ENCODE measurements around the gene FOXN4.

FOXN4 gene

DNA sequence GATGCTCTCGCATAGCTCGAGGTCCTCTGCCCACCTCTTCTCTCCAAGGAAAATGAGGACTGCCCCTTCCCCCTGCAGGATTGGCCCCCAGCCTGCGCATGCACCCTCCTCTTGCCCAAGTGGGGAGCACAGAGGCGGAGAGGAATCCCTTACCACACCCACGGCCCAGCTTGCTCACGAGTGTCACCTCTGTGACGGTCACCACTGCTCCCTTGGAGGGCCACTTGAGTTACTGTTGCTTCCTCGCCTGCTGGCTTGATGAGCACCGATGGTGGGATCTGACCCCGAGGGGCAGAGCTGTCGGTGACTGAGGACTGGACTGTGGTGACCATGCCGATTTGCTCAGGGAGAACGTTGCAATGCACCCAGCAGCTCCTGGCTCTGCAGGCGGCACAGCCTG is 41.7 kb downstream of the FOXN4 start:
- Mint-ChIP-seq H3K27me3 (no peaks in the 10 kb centered on the region), H3K4me1 (no peaks in the 10 kb centered on the region), H3K36me3 (peaks cover 12% of the 10 kb centered on the region), H3K27ac (no peak overlapping the region), H3K9me3 (peaks cover 11% of the 10 kb centered on the region), H3K4me3 (no peak overlapping the region)
- no peak for DNase-seq (ENCODE audit: low spot score in 2 of 2)
- ATAC-seq (ENCODE audit: low read depth), result no peak

DNA sequence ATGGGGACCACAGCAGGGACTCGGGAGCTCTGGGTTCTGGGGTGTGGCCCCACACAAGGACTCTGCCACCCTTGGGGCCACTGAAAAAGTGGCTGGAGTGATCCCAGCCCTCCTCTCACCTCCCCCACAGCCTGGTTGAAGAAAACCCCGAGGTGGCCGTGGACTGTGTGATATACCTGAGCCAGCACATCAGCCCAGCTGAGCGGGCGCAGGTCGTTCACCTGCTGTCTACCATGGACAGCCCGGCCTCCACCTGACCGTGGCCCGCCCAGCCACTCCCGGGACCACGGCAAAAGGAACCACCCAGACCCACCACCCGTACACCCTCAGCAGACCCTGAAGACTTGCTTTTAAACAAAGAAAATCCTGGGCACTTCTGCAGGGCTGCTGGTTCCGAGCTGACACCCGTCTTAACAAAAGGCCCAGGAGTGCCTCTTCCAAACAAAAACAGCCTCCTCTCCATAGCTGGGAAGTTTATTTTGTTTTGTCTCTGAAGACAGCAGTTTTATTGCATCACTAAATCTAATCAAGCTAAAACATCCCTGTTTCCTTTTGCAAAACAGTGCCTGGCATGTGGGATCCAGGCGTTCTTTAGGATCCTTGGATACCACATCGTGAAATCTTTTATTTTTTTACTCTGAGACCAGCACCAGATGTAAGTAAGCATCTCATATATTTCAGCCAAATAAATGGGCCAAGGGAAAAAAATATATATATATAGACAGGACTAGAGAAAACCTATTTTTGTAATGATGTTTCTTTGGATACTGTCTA is 42.8 kb downstream of the FOXN4 start:
- Mint-ChIP-seq H3K9me3 (peaks cover 11% of the 10 kb centered on the region), H3K27ac (no peak overlapping the region), H3K4me3 (no peak overlapping the region), H3K27me3 (no peaks in the 10 kb centered on the region), H3K4me1 (no peaks in the 10 kb centered on the region), H3K36me3 (peaks cover 16% of the 10 kb centered on the region)
- DNase-seq (ENCODE audit: low spot score in 2 of 2) (no peak), ATAC-seq (ENCODE audit: low read depth) (no peak)

DNA sequence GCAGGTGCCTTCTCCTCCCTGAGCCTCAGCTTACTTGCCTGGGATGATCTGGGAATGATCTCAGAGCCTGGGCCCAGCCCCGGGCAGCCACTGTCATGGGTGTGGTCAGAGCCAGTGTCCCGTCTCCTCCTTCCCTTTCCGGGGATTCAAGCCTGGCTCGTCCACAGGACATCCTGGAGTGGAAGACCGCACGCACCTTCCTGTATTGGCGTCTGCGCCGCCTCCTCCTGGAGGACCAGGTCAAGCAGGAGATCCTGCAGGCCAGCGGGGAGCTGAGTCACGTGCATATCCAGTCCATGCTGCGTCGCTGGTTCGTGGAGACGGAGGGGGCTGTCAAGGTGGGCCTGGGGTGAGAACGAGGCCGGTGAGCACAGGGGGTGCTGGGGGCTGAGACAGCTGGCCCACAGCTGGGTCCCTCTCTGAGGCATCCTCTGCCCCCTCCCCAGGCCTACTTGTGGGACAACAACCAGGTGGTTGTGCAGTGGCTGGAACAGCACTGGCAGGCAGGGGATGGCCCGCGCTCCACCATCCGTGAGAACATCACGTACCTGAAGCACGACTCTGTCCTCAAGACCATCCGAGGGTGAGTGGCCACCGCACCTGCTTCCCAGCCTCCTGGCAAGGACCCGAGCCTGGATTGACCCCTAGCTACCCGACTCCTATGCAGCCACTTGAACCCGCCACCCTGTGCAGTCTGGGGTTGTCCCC is 44.0 kb downstream of the FOXN4 start:
- peaks cover 14% of the 10 kb centered on the region for H3K36me3 Mint-ChIP-seq
- H3K9me3 Mint-ChIP-seq, result peaks cover 5% of the 10 kb centered on the region
- no peak for DNase-seq (ENCODE audit: low spot score in 2 of 2)
- no peaks in the 10 kb centered on the region for H3K27me3 Mint-ChIP-seq
- no peak overlapping the region for H3K4me3 Mint-ChIP-seq
- ATAC-seq (ENCODE audit: low read depth), result no peak
- no peak overlapping the region for H3K27ac Mint-ChIP-seq
- no peaks in the 10 kb centered on the region for H3K4me1 Mint-ChIP-seq

DNA sequence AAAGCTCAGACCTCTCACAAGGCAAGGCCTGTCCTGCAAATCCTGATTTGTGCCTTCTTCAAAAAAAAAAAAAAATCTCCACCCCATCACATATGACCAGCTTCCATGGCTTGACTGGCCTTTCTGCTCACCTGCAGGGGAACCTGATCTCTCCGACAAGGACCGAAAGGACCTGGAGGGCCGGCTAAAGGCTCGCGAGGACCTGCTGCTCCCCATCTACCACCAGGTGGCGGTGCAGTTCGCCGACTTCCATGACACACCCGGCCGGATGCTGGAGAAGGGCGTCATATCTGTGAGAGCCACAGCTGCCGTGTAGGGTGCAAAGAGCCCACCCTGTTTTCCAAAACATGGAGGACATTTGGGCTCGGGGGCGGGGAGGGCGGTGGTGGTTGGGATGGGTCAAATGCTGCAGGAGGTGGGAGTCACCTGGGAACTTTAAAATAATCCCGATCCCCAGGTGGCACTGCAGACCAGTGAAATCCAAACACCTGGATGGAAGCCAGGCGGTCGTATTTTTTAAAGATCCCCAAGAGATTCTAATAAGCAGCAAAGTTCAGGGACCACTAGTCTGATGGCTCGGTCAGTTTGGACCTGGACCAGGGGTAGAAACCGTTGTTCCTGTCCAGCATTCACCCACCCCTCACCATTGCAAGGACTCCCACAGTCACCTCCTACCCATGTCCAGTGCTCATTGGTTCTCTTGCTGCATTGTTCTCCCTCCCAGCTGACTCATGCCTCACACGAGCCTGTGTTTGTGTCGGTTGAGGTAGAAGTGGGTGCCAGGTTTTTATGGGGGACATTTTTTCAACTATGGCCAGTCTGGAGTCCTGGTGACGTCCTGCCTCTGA is 44.8 kb downstream of the FOXN4 start:
- H3K4me3 Mint-ChIP-seq, result no peak overlapping the region
- peaks cover 20% of the 10 kb centered on the region for H3K36me3 Mint-ChIP-seq
- H3K4me1 Mint-ChIP-seq, result no peaks in the 10 kb centered on the region
- H3K9me3 Mint-ChIP-seq, result peaks cover 3% of the 10 kb centered on the region
- no peak overlapping the region for H3K27ac Mint-ChIP-seq
- DNase-seq (ENCODE audit: low spot score in 2 of 2) (peak; percentile 10 to 23), ATAC-seq (ENCODE audit: low read depth) (peak; percentile 46)
- no peaks in the 10 kb centered on the region for H3K27me3 Mint-ChIP-seq

DNA sequence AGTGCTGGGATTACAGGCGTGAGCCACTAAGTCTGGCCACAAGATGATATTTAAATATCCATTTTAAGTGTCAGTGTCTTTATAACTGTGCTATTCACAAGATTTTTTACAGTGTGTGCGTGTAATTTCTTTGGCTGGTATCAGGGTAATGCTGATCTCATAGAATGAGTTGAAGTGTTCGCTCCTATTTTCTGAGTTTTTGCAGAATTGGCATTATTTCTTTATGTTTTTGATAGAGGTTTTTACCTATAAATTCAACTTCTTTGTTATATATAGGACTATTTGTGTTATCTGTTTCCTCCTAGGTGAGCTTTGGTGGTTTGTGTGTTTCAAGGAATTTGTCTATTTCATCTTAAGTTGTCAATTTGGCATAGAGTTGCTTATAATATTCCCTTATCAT is 45.6 kb downstream of the FOXN4 start:
- Mint-ChIP-seq H3K4me3 (no peak overlapping the region), H3K4me1 (no peaks in the 10 kb centered on the region), H3K27me3 (no peaks in the 10 kb centered on the region), H3K27ac (no peak overlapping the region), H3K36me3 (peaks cover 20% of the 10 kb centered on the region), H3K9me3 (peaks cover 3% of the 10 kb centered on the region)
- DNase-seq (ENCODE audit: low spot score in 2 of 2), result no peak
- no peak for ATAC-seq (ENCODE audit: low read depth)

DNA sequence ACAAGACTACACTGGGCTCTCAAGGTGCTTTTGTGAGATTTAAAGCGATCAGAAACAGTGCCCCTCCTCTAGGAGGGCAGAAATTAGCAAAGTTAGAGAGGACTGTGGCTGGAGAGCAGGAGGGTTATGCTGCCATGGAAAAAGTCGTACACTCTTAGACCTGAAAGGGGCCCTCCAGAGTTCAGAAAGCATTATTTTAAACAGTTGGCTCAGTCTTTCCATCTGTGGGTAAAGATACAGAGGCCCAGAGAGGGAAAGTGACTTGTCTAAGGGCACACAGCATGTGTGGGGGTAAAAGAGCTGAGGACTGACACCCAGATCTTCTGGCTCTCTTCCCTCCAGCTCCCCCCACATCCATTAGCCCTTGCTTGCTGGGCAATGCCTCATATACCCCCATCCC is 47.1 kb downstream of the FOXN4 start:
- no peaks in the 10 kb centered on the region for H3K4me1 Mint-ChIP-seq
- H3K36me3 Mint-ChIP-seq, result peaks cover 23% of the 10 kb centered on the region

DNA sequence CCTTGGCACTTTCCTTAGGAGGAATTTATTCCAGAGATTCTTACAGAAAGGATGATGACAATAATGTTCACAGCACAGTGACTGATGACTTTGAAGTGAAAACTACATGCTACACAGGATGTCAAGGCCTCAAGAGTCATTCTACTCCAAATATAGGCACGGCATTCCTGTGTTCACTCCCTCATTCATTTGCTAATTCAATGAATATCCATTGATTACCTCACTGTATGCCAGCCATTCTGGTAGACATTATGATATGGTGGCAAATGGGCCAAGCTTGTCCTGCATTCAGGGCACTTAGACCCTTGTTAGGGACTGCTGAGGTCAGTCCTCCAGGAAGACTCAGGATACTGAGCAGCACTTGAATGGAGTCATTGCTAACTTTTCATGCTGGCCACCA is 48.0 kb downstream of the FOXN4 start:
- H3K36me3 Mint-ChIP-seq, result peaks cover 25% of the 10 kb centered on the region
- ATAC-seq (ENCODE audit: low read depth), result no peak
- peaks cover 3% of the 10 kb centered on the region for H3K9me3 Mint-ChIP-seq
- H3K4me1 Mint-ChIP-seq, result no peaks in the 10 kb centered on the region
- no peak overlapping the region for H3K4me3 Mint-ChIP-seq
- no peak overlapping the region for H3K27ac Mint-ChIP-seq
- DNase-seq (ENCODE audit: low spot score in 2 of 2), result no peak
- H3K27me3 Mint-ChIP-seq, result no peaks in the 10 kb centered on the region

More for the DNA sequence above, 47.1 kb downstream of the FOXN4 start:
- ATAC-seq (ENCODE audit: low read depth), result no peak
- DNase-seq (ENCODE audit: low spot score in 2 of 2), result no peak
- Mint-ChIP-seq H3K27ac (no peak overlapping the region), H3K9me3 (peaks cover 3% of the 10 kb centered on the region), H3K4me3 (no peak overlapping the region), H3K27me3 (no peaks in the 10 kb centered on the region)

DNA sequence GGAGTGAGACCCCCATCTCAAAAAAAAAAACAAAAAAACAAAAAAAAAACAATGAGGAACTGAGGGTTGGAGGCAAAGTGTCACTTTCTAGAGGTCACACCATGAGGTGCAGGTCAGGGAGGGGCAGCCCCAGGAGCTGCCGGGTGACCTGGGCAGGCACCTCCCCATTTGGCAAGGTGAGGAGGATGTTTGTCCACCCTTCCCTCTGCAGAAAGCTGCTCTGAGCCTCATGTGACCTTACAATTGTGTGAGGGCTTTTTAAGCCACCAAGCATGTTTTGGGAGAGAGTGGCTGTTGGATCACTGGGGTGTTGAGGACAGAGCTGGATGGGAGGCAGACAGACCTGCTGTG is 49.6 kb downstream of the FOXN4 start:
- H3K27me3 Mint-ChIP-seq, result no peaks in the 10 kb centered on the region
- peaks cover 32% of the 10 kb centered on the region for H3K36me3 Mint-ChIP-seq
- H3K9me3 Mint-ChIP-seq, result peaks cover 5% of the 10 kb centered on the region
- no peak overlapping the region for H3K27ac Mint-ChIP-seq
- no peaks in the 10 kb centered on the region for H3K4me1 Mint-ChIP-seq
- no peak overlapping the region for H3K4me3 Mint-ChIP-seq
- no peak for DNase-seq (ENCODE audit: low spot score in 2 of 2)
- no peak for ATAC-seq (ENCODE audit: low read depth)

DNA sequence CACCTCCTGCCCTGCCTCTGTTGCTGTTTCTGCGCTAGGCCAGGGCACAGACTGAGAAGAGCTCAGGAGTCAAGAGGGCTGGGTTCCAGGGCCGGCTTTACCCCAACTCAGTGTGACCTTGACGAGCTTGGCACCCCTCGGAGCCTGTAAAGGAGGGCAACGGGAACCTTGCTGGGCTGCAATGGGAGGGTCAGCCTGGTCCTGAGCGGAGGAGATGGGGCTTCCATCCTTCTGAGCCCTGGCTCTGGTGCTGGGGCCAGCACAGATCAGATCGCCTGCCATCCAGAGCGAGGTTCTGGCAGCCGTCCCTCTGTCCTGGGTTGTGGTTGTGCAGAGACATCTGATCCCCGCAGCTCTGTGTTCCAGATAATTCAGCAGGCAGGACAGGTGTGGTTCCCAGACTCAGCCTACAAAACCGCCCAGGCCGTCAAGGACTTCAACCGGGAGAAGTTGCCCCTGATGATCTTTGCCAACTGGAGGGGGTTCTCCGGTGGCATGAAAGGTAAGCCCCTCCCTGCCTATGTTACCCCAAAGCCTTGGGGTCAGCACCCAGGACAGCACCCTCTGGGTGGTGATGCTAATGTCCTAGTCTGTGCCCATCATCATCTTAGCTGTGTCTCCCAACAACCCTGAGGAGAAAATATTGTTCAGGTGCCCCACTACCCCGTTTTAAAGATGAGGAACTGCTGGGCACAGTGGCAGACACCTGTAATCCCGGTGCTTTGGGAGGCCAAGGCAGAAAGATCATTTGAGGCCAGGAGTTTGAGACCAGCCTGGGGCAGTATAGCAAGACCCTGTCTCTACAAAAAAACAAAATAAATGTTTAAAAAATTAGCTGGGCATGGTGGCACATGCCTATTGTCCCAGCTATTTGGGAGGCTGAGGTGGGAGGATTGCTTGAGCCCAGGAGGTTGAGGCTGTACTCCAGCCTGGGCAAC is 50.2 kb downstream of the FOXN4 start:
- ATAC-seq (ENCODE audit: low read depth) (no peak), DNase-seq (ENCODE audit: low spot score in 2 of 2) (no peak)
- Mint-ChIP-seq H3K9me3 (peaks cover 5% of the 10 kb centered on the region), H3K27ac (no peak overlapping the region), H3K4me1 (no peaks in the 10 kb centered on the region), H3K27me3 (no peaks in the 10 kb centered on the region), H3K4me3 (no peak overlapping the region), H3K36me3 (peaks cover 34% of the 10 kb centered on the region)

DNA sequence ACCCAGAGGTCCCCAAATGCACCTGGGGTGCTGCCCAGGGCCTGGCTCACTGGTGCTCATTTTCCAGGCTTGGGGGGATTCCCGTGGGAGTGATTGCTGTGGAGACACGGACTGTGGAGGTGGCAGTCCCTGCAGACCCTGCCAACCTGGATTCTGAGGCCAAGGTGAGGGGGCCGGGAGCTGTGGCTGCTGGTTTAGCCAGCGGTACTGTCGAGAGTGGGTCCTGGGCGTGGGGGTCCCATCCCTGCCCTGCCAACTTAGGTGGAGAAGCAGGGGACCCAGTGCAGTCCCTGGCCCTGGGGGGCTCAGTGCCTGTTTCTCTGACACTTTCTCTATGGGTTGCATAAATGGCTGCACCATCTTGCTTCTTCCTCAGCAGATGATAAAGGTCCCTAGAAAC is 50.9 kb downstream of the FOXN4 start:
- peaks cover 37% of the 10 kb centered on the region for H3K36me3 Mint-ChIP-seq
- peaks cover 5% of the 10 kb centered on the region for H3K9me3 Mint-ChIP-seq
- H3K4me1 Mint-ChIP-seq, result no peaks in the 10 kb centered on the region
- DNase-seq (ENCODE audit: low spot score in 2 of 2) (no peak), ATAC-seq (ENCODE audit: low read depth) (no peak)
- H3K4me3 Mint-ChIP-seq, result no peak overlapping the region
- H3K27me3 Mint-ChIP-seq, result no peaks in the 10 kb centered on the region
- H3K27ac Mint-ChIP-seq, result no peak overlapping the region

DNA sequence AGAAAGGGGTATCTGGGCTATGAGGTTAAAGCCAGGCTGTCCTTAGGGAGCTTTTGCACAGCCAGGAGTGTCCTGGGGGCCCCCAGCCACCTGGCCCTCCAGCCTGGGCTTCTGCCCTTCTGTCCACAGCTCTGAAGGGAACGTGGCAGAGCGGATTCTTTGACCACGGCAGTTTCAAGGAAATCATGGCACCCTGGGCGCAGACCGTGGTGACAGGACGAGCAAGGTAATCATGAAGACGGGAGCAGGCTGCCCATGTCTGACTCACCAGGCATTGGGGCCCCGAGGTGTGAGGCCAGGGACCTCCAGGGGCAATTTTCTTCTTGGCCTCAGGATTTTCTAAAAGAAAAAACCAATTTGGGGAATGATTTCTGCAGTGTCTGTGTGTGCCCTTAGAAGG is 53.1 kb downstream of the FOXN4 start:
- Mint-ChIP-seq H3K27ac (no peak overlapping the region), H3K27me3 (no peaks in the 10 kb centered on the region), H3K36me3 (peaks cover 41% of the 10 kb centered on the region)

DNA sequence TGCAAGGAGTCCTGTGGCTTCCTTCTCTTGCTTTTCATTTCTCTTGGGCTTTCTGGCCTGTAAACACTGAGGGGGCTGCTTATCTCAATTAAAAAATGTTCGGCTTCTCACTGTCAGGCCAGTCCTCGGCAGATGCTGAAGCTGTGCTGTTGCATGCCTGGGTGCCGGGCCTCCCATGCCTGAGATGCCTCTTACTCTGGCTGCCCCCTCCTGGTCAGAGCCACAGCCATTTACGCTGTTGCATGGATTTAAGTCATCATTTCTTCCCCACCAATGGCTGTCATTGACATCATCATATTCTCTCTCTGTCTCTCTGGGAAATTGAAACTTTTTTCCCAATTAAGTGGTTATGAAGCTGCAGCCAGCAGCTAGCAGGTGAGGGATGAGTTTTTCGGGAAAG is 53.7 kb downstream of the FOXN4 start:
- Mint-ChIP-seq H3K36me3 (peaks cover 43% of the 10 kb centered on the region), H3K27me3 (no peaks in the 10 kb centered on the region), H3K4me1 (no peaks in the 10 kb centered on the region), H3K9me3 (peaks cover 6% of the 10 kb centered on the region), H3K27ac (no peak overlapping the region), H3K4me3 (no peak overlapping the region)
- ATAC-seq (ENCODE audit: low read depth) (no peak), DNase-seq (ENCODE audit: low spot score in 2 of 2) (no peak)

More for the DNA sequence above, 53.1 kb downstream of the FOXN4 start:
- Mint-ChIP-seq H3K4me1 (no peaks in the 10 kb centered on the region), H3K4me3 (no peak overlapping the region), H3K9me3 (peaks cover 6% of the 10 kb centered on the region)
- ATAC-seq (ENCODE audit: low read depth) (no peak), DNase-seq (ENCODE audit: low spot score in 2 of 2) (no peak)

DNA sequence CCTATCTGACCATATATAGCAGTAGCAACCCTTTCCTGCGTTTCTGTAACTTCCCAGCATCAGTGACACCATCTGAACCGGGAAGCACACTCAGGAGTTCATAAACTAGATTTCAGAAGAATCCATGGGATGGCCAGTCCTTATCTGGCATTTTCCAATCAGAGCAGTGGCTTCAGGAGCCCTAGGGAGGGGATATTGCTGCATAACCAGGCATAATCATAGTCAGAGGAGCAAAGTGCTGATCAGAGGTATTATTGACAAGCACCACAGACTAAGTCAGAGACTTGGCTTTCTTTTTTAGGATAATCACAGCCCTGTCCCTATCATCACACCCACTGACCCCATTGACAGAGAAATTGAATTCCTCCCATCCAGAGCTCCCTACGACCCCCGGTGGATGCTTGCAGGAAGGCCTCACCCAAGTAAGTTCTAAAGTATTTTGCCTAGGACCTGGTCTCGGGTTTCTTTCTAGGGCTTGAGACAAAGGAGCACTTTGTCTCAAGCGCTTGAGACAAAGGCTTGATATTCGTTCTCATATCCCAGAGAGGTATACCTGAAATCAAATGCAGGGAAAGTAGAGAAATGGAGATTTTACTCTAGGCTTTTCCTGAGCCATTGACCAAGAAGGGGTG is 55.1 kb downstream of the FOXN4 start:
- no peak for ATAC-seq (ENCODE audit: low read depth)
- DNase-seq (ENCODE audit: low spot score in 2 of 2), result no peak
- H3K4me3 Mint-ChIP-seq, result no peak overlapping the region
- no peak overlapping the region for H3K27ac Mint-ChIP-seq
- peaks cover 6% of the 10 kb centered on the region for H3K9me3 Mint-ChIP-seq
- no peaks in the 10 kb centered on the region for H3K27me3 Mint-ChIP-seq
- H3K4me1 Mint-ChIP-seq, result no peaks in the 10 kb centered on the region
- peaks cover 41% of the 10 kb centered on the region for H3K36me3 Mint-ChIP-seq

Measured in memory B cell (primary cell).